ENCODE measurements around the gene HSPA6.

The HSPA6 gene

DNA sequence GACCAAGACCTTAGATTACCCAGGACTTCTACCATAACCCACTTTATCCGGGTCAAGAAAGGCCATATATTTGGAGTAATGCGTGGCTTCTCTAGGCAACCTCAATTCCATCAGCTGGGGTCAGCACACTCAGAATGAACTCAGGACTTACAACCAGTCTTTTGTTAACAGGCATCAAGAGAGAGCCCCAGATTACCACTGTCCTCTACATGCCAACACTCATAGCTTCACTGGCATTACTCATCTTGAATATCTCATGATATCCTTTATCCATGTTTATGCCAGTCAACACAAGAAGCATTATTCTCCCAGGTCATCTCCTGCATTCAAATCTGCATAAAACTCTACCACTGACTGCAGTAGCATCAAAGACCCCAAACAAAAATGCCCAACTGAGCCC, 25.7 kb upstream of the HSPA6 start:
- TF ChIP-seq, protein P1, sequence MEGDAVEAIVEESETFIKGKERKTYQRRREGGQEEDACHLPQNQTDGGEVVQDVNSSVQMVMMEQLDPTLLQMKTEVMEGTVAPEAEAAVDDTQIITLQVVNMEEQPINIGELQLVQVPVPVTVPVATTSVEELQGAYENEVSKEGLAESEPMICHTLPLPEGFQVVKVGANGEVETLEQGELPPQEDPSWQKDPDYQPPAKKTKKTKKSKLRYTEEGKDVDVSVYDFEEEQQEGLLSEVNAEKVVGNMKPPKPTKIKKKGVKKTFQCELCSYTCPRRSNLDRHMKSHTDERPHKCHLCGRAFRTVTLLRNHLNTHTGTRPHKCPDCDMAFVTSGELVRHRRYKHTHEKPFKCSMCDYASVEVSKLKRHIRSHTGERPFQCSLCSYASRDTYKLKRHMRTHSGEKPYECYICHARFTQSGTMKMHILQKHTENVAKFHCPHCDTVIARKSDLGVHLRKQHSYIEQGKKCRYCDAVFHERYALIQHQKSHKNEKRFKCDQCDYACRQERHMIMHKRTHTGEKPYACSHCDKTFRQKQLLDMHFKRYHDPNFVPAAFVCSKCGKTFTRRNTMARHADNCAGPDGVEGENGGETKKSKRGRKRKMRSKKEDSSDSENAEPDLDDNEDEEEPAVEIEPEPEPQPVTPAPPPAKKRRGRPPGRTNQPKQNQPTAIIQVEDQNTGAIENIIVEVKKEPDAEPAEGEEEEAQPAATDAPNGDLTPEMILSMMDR (IDR thresholded peaks at IDR 0.05; ENCODE audit: insufficient read depth, missing control alignments), result no peak
- FAIRE-seq, result no peak
- no peak for DNase-seq (ENCODE audit: insufficient read length, low spot score)

DNA sequence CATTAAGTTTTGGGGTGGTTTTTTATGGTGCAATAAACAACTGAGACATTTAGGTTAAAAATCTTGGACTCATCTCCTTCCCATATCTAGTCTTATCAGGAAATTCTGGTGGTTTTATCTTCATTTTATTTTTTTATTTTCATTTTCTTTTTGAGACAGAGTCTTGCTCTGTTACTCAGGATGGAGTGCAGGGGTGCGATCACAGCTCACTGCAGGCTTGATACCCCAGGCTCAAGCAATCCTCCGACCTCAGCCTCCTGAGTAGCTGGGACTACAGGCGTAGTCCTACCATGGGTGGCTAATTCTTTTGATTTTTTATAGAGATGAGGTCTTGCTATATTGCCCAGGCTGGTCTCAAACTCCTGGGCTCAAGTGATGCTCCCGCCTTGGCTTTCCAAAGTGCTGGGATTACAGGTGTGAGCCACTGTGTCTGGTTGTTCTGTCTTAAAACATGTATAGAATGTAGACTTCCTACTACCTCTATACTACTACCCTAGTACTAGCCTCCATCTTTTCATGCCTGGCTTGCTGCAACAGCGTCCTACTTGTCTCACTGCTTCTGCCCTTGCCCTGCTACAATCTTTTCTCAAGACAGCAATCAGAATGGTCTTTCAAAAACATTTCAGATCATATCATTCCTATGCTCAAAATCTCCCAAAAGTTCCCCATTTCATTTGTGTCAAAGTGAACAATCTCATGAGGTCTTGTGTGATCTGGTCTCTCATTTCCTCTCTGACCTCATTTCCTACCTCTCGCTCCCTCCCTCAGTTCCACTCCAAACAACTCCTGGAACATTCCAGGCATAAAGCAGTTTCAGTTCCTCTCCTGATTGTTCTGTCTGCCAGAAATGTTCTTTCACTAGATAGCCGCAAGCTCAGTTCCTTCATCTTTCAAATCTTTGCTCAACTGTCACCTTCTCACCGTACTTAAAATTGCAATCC, 25.0 kb upstream of the HSPA6 start:
- DNase-seq (ENCODE audit: insufficient read length, low spot score) (no peak), FAIRE-seq (no peak)
- TF ChIP-seq, protein P1 (IDR thresholded peaks at IDR 0.05; ENCODE audit: insufficient read depth, missing control alignments), result no peak

DNA sequence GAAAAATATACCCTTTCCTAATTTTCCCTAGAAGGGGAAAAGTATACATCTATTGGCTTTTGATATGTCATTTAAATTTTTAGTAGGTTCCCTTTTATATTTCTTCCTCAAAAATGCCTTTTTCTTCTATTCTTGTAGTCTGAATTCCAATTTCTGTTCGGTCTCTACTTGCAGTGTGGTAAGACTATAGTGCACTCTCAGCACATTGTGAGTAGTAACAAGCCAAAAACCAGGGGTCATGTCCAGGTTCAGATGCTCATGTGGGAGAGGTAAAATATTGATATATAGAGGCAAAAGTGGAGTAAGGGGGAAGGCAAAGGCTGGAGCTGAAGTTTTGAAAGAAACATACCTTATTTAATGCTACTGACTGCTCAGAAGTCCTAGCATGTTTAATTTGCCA, 23.1 kb upstream of the HSPA6 start:
- FAIRE-seq, result no peak
- TF ChIP-seq, protein P1 (IDR thresholded peaks at IDR 0.05; ENCODE audit: insufficient read depth, missing control alignments), result no peak
- no peak for DNase-seq (ENCODE audit: insufficient read length, low spot score)

DNA sequence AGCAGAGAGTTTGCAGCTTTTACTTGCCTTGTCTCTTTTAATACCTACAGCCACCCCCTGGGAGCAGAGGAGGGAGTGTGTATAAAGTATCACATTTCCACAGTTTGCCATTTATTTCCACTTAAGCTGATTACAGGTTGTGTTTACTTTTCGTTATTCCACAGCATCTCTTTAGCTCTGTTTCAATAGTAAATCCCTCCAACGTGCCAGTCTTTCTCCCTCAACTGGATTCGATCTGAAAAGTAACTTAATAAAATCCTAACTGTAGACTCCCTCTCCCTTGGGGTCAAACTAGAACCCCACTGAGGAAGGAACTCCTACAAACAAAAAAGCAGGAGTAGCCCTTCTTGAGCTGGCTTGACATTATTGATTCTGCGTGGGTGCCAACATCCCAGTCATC, 22.2 kb upstream of the HSPA6 start:
- DNase-seq (ENCODE audit: insufficient read length, low spot score) (no peak), FAIRE-seq (no peak)
- TF ChIP-seq, protein P1 (IDR thresholded peaks at IDR 0.05; ENCODE audit: insufficient read depth, missing control alignments), result no peak

DNA sequence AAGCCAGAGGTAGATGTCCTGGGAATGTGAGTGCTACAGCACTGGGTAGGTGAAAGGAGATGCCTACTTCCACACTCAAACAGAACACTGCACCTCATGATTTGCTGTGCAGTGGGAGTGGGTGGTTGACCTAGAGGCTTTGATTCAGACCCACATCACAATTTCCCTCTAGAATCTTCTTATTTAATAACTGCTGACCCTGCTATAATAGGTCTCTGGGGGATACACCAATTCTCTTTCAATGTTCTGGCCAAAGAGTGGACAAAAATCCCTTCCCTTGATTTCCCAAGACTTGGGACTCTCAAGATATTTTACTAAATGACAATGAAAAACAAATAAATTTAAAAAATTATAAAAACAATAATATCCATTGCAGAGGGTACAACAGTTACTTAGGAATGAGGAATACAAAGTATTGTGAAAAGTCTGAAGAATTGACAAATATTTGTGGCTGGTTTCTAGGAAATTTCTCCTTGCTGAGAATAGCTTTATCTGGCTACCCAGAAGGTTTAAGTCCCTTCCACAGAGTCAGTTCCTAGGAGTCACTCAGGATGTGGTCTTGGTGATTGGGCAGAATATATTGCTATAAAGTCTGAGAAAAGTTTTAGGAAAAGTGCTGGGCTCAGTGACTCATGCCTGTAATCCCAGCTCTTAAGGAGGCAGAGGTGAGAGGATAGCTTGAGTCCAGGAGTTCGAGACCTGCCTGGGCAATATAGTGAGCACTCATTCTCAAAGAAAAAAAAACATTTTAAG, 21.5 kb upstream of the HSPA6 start:
- DNase-seq (ENCODE audit: insufficient read length, low spot score) (no peak), FAIRE-seq (no peak)
- TF ChIP-seq, protein P1 (IDR thresholded peaks at IDR 0.05; ENCODE audit: insufficient read depth, missing control alignments), result no peak

DNA sequence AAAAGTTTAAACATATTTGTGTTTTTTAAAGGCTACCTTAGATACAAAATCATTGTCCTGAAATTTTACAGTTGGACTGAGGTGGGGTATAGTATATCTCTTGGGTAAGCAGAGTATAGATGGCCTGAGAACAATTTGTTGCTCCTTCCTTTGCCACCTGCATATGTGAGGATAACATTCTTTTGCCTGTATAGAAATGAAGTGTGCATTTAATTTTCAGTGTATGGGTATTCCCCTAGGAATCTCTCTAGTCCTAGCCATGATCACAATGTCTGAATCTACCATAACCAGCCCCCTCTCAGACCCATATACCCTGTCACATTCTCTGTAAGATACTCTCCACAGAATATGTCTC, 21.0 kb upstream of the HSPA6 start:
- TF ChIP-seq, protein P1 (IDR thresholded peaks at IDR 0.05; ENCODE audit: insufficient read depth, missing control alignments), result no peak
- FAIRE-seq, result no peak

DNA sequence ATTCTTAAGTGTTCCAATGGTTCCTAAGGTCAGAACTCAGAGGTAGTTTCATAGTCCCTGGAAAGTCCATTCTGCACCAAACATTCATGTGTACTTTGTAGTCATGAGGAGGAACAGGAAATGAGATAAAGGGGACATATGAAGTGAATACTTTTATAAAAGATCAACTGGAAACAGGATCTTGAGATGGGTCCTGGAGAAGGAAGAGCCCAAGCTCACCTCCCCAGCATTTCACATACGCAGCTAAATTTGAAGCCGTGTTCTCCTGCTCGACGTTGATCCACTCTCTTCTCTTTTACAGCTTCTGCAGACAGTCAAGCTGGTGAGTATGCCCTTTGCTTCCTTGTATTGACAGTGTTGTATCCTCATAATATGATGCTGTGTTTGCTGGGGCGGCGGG, 18.7 kb upstream of the HSPA6 start:
- FAIRE-seq, result no peak
- DNase-seq (ENCODE audit: insufficient read length, low spot score), result no peak
- TF ChIP-seq, protein P1 (IDR thresholded peaks at IDR 0.05; ENCODE audit: insufficient read depth, missing control alignments), result no peak

More for the DNA sequence above, 21.0 kb upstream of the HSPA6 start:
- no peak for DNase-seq (ENCODE audit: insufficient read length, low spot score)
